ENCODE data around the gene STXBP1. TPM values are rescaled to one million over a fixed set of nuclear protein-coding genes. Genes with fewer than 3 reads are reported as not detected.

STXBP1 gene
- total and polyA plus RNA-seq, 2 experiments from 2014 or later, result 48.6 to 50.4 TPM

DNA sequence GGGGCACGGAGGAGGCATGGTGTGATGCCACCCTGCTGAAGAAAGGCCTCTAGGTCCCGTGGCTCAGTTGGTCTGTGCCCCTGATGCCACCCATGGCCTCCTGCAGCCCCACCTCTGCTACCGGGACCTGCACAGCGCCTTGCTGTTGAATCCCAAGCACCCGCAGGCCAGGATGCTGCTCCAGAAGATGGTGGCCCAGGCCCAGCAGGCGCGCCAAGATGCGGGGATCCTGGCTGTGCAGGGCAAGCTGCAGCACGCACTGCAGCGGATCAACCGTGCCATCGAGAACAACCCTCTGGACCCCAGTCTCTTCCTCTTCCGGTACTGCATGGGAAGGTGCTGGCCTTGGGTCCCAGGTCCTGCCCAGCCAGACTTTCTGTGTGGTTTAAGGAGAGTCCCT lies 110.9 kb downstream of the STXBP1 start:
- Mint-ChIP-seq H3K9me3 (no peaks in the 10 kb centered on the region), H3K27ac (no peak overlapping the region), H3K4me1 (peaks cover 14% of the 10 kb centered on the region), H3K27me3 (ENCODE audit: insufficient read depth, low read depth, poor library complexity) (peaks cover 8% of the 10 kb centered on the region), H3K36me3 (ENCODE audit: low read depth) (no peaks in the 10 kb centered on the region), H3K4me3 (no peak overlapping the region)
- H3K27ac ChIP-seq (ENCODE audit: low read depth), result no peak overlapping the region
- no peaks in the 10 kb centered on the region for H4K20me1 ChIP-seq (replicated peaks; ENCODE audit: insufficient read depth)
- no peak overlapping the region for H3K4me2 ChIP-seq
- H2AFZ ChIP-seq, result no peak overlapping the region
- no peaks in the 10 kb centered on the region for H3K27me3 ChIP-seq (ENCODE audit: insufficient read depth)
- peaks cover 10% of the 10 kb centered on the region for H3K4me1 ChIP-seq (ENCODE audit: insufficient read depth)
- H3K79me2 ChIP-seq (replicated peaks; ENCODE audit: insufficient read depth), result no peaks in the 10 kb centered on the region
- ATAC-seq (no peak), DNase-seq (ENCODE audit: low spot score) (no peak)
- TF ChIP-seq POLR2AphosphoS5 (IDR thresholded peaks at IDR 0.05; ENCODE audit: low read depth), result no peak
- no peak for TF ChIP-seq CTCF (conservative IDR thresholded peaks at IDR 0.05; ENCODE audit: low read depth in 2 of 2)
- no peak for TF ChIP-seq EZH2phosphoT487 (IDR thresholded peaks at IDR 0.05; ENCODE audit: unreplicated experiment)
- TF ChIP-seq ZNF331 (CRISPR knock-in tag; IDR thresholded peaks at IDR 0.05; ENCODE audit: low read depth), result no peak
- no peak for TF ChIP-seq ZNF114 (CRISPR knock-in tag; IDR thresholded peaks at IDR 0.05)
- TF ChIP-seq, protein P1, sequence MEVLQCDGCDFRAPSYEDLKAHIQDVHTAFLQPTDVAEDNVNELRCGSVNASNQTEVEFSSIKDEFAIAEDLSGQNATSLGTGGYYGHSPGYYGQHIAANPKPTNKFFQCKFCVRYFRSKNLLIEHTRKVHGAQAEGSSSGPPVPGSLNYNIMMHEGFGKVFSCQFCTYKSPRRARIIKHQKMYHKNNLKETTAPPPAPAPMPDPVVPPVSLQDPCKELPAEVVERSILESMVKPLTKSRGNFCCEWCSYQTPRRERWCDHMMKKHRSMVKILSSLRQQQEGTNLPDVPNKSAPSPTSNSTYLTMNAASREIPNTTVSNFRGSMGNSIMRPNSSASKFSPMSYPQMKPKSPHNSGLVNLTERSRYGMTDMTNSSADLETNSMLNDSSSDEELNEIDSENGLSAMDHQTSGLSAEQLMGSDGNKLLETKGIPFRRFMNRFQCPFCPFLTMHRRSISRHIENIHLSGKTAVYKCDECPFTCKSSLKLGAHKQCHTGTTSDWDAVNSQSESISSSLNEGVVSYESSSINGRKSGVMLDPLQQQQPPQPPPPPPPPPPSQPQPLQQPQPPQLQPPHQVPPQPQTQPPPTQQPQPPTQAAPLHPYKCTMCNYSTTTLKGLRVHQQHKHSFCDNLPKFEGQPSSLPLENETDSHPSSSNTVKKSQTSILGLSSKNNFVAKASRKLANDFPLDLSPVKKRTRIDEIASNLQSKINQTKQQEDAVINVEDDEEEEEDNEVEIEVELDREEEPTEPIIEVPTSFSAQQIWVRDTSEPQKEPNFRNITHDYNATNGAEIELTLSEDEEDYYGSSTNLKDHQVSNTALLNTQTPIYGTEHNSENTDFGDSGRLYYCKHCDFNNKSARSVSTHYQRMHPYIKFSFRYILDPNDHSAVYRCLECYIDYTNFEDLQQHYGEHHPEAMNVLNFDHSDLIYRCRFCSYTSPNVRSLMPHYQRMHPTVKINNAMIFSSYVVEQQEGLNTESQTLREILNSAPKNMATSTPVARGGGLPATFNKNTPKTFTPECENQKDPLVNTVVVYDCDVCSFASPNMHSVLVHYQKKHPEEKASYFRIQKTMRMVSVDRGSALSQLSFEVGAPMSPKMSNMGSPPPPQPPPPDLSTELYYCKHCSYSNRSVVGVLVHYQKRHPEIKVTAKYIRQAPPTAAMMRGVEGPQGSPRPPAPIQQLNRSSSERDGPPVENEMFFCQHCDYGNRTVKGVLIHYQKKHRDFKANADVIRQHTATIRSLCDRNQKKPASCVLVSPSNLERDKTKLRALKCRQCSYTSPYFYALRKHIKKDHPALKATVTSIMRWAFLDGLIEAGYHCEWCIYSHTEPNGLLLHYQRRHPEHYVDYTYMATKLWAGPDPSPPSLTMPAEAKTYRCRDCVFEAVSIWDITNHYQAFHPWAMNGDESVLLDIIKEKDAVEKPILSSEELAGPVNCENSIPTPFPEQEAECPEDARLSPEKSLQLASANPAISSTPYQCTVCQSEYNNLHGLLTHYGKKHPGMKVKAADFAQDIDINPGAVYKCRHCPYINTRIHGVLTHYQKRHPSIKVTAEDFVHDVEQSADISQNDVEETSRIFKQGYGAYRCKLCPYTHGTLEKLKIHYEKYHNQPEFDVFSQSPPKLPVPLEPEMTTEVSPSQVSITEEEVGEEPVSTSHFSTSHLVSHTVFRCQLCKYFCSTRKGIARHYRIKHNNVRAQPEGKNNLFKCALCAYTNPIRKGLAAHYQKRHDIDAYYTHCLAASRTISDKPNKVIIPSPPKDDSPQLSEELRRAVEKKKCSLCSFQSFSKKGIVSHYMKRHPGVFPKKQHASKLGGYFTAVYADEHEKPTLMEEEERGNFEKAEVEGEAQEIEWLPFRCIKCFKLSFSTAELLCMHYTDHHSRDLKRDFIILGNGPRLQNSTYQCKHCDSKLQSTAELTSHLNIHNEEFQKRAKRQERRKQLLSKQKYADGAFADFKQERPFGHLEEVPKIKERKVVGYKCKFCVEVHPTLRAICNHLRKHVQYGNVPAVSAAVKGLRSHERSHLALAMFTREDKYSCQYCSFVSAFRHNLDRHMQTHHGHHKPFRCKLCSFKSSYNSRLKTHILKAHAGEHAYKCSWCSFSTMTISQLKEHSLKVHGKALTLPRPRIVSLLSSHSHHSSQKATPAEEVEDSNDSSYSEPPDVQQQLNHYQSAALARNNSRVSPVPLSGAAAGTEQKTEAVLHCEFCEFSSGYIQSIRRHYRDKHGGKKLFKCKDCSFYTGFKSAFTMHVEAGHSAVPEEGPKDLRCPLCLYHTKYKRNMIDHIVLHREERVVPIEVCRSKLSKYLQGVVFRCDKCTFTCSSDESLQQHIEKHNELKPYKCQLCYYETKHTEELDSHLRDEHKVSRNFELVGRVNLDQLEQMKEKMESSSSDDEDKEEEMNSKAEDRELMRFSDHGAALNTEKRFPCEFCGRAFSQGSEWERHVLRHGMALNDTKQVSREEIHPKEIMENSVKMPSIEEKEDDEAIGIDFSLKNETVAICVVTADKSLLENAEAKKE (CRISPR knock-in tag; IDR thresholded peaks at IDR 0.05), result no peak
- TF ChIP-seq, protein P2, sequence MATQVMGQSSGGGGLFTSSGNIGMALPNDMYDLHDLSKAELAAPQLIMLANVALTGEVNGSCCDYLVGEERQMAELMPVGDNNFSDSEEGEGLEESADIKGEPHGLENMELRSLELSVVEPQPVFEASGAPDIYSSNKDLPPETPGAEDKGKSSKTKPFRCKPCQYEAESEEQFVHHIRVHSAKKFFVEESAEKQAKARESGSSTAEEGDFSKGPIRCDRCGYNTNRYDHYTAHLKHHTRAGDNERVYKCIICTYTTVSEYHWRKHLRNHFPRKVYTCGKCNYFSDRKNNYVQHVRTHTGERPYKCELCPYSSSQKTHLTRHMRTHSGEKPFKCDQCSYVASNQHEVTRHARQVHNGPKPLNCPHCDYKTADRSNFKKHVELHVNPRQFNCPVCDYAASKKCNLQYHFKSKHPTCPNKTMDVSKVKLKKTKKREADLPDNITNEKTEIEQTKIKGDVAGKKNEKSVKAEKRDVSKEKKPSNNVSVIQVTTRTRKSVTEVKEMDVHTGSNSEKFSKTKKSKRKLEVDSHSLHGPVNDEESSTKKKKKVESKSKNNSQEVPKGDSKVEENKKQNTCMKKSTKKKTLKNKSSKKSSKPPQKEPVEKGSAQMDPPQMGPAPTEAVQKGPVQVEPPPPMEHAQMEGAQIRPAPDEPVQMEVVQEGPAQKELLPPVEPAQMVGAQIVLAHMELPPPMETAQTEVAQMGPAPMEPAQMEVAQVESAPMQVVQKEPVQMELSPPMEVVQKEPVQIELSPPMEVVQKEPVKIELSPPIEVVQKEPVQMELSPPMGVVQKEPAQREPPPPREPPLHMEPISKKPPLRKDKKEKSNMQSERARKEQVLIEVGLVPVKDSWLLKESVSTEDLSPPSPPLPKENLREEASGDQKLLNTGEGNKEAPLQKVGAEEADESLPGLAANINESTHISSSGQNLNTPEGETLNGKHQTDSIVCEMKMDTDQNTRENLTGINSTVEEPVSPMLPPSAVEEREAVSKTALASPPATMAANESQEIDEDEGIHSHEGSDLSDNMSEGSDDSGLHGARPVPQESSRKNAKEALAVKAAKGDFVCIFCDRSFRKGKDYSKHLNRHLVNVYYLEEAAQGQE (IDR thresholded peaks at IDR 0.05; ENCODE audit: unreplicated experiment), result no peak
- no peak for TF ChIP-seq CREB1 (CRISPR knock-in tag; IDR thresholded peaks at IDR 0.05; ENCODE audit: low read depth)
- TF ChIP-seq, protein P3, sequence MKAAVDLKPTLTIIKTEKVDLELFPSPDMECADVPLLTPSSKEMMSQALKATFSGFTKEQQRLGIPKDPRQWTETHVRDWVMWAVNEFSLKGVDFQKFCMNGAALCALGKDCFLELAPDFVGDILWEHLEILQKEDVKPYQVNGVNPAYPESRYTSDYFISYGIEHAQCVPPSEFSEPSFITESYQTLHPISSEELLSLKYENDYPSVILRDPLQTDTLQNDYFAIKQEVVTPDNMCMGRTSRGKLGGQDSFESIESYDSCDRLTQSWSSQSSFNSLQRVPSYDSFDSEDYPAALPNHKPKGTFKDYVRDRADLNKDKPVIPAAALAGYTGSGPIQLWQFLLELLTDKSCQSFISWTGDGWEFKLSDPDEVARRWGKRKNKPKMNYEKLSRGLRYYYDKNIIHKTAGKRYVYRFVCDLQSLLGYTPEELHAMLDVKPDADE (IDR thresholded peaks at IDR 0.05), result no peak
- no peak for TF ChIP-seq EZH2 (IDR thresholded peaks at IDR 0.05; ENCODE audit: low read depth, unreplicated experiment)
- TF ChIP-seq NANOG (IDR thresholded peaks at IDR 0.05; ENCODE audit: borderline replicate concordance), result no peak
- TF ChIP-seq JUNB (IDR thresholded peaks at IDR 0.05; ENCODE audit: unreplicated experiment), result no peak
- no peak for TF ChIP-seq STAT1 (IDR thresholded peaks at IDR 0.05; ENCODE audit: unreplicated experiment)
- 0 out of 2 replicates have a peak, but pooled peaks cover 3% of the 10 kb centered on the region for H3F3A ChIP-seq (replicated peaks; ENCODE audit: low read depth)
- H3K4me3 ChIP-seq, result no peak overlapping the region
- H3K9me2 ChIP-seq (ENCODE audit: insufficient read depth), result no peaks in the 10 kb centered on the region
- H3K36me3 ChIP-seq (ENCODE audit: insufficient read depth), result no peaks in the 10 kb centered on the region

Data from GM23338 (cell line).